Dermis blood vessel endothelial cell (primary cell): ENCODE data around the gene OR4D1. TPM values are rescaled to one million over a fixed set of nuclear protein-coding genes. Genes with fewer than 3 reads are reported as not detected.
"Not testable (repeated sequence)": the region's sequence is repeated elsewhere in the genome, so short reads cannot be mapped to it uniquely, and the experiment has no call there.

Experiments used
- DNase-seq: peaks from one replicate; pipeline ENCODE4 v3.0.0; 2010
- total RNA-seq: library from RNA; depleted of rRNA; stranded (reverse); fragments of >200 nt; gene quantifications from 2 replicates; pipeline ENCODE4 v1.2.3, GENCODE V29; 2014

OR4D1 gene
- total RNA-seq = not detected in 2 replicates

GRCh38 chr17:58147930-58148434 is at the start of gene OR4D1:
Gene OR4D1 (plus strand): TSS chr17:58148384. CDS start chr17:58155154, 6,770 bp downstream.
- DNase-seq = no peak

GRCh38 chr17:58100506-58100905 is 47.7 kb upstream of the OR4D1 start:
- DNase-seq = no peak

- not testable (repeated sequence) for DNase-seq
These were observed 46.3 kb upstream of the OR4D1 start for GRCh38 chr17:58101898-58102297.

GRCh38 chr17:58105093-58105492 is 43.1 kb upstream of the OR4D1 start:
- no peak for DNase-seq

- DNase-seq = no peak
These were observed 40.9 kb upstream of the OR4D1 start for GRCh38 chr17:58107306-58107705.

- DNase-seq = no peak
These were observed 39.0 kb upstream of the OR4D1 start for GRCh38 chr17:58109197-58109596.

- no peak for DNase-seq
These were observed 38.2 kb upstream of the OR4D1 start for GRCh38 chr17:58110012-58110411.

GRCh38 chr17:58111676-58112075 is 36.5 kb upstream of the OR4D1 start:
- DNase-seq = no peak

- peak; percentile 83 for DNase-seq
These were observed 35.1 kb upstream of the OR4D1 start for GRCh38 chr17:58112970-58113631.

GRCh38 chr17:58113947-58114346 is 34.2 kb upstream of the OR4D1 start:
- no peak for DNase-seq

GRCh38 chr17:58117382-58117781 is 30.8 kb upstream of the OR4D1 start:
- no peak for DNase-seq

- DNase-seq = no peak
These were observed 28.7 kb upstream of the OR4D1 start for GRCh38 chr17:58119491-58119890.

- DNase-seq = peak; percentile 79
These were observed 27.9 kb upstream of the OR4D1 start for GRCh38 chr17:58120195-58120822.

GRCh38 chr17:58121925-58122324 is 26.3 kb upstream of the OR4D1 start:
- DNase-seq = peak; percentile 31

GRCh38 chr17:58127846-58128245 is 20.3 kb upstream of the OR4D1 start:
- DNase-seq = no peak

GRCh38 chr17:58132697-58133096 is 15.5 kb upstream of the OR4D1 start:
- DNase-seq = not testable (repeated sequence)

- peak; percentile 32 for DNase-seq
These were observed 11.4 kb upstream of the OR4D1 start for GRCh38 chr17:58136669-58137279.

GRCh38 chr17:58141505-58141904 is 6.7 kb upstream of the OR4D1 start:
- DNase-seq = no peak

GRCh38 chr17:58143335-58143734 is 4.8 kb upstream of the OR4D1 start:
- DNase-seq = not testable (repeated sequence)

- DNase-seq = no peak
These were observed 3.4 kb upstream of the OR4D1 start for GRCh38 chr17:58144801-58145200.

GRCh38 chr17:58148609-58149008 is 425 bp downstream of the OR4D1 start:
- no peak for DNase-seq

GRCh38 chr17:58150394-58150793 is 2.2 kb downstream of the OR4D1 start:
- DNase-seq = no peak

GRCh38 chr17:58153046-58153445 is 4.9 kb downstream of the OR4D1 start:
- DNase-seq = peak; percentile 6

GRCh38 chr17:58153671-58154070 is 5.5 kb downstream of the OR4D1 start:
- no peak for DNase-seq
